Renal pelvis (tissue), 12 donors: Measurements from ENCODE around the gene MCCC1. TPM values are rescaled to one million over a fixed set of nuclear protein-coding genes. Genes with fewer than 3 reads are reported as not detected.
A peak's percentile ranks its signal among the peaks of the same experiment; 100 is the strongest.
"Not testable (repeated sequence)": the region's sequence is repeated elsewhere in the genome, so short reads cannot be mapped to it uniquely, and the experiment has no call there.

Experiments
- DNase-seq: peaks from one replicate; pipeline ENCODE4 v3.0.0-alpha.2; 2013
- long read RNA-seq, 16 experiments: transcript quantifications; one replicate each; lab custom pipeline, GENCODE V29; 2026
- polyA plus RNA-seq, 3 donors: library from polyadenylated mRNA; unstranded; fragments of 120-200 nt; gene quantifications; one replicate each; pipeline ENCODE4 v1.2.1, GENCODE V29; 2013; ENCODE audit not compliant: insufficient read length in 3 of 3

MCCC1 gene
- polyA plus RNA-seq: 10 to 100 TPM; 55.5 to 64.4 (median 62.8) TPM
- long read RNA-seq, donor 1, transcript MCCC1-201 (19 exons, 2,545 nt): major isoform, 7 of 8 reads
- long read RNA-seq, donor 1, partial matches to known transcripts: 0 of 8 reads
- long read RNA-seq, donor 1, other reads (novel, unspliced or antisense): 0 of 8 reads
- long read RNA-seq, donor 2, transcript MCCC1-201 (19 exons, 2,545 nt): major isoform, 10 of 24 reads
- long read RNA-seq, donor 2, partial matches to known transcripts: 13 of 24 reads
- long read RNA-seq, donor 2, other reads (novel, unspliced or antisense): 0 of 24 reads
- long read RNA-seq, donor 3, transcript MCCC1-201 (19 exons, 2,545 nt): major isoform, 5 of 10 reads
- long read RNA-seq, donor 3, partial matches to known transcripts: 5 of 10 reads
- long read RNA-seq, donor 3, other reads (novel, unspliced or antisense): 0 of 10 reads
- long read RNA-seq, donor 4, transcript MCCC1-201 (19 exons, 2,545 nt): major isoform, 10 of 18 reads
- long read RNA-seq, donor 4, partial matches to known transcripts: 7 of 18 reads
- long read RNA-seq, donor 4, other reads (novel, unspliced or antisense): 0 of 18 reads
- long read RNA-seq, donor 5, partial matches to known transcripts: 0 of 2 reads
- long read RNA-seq, donor 5, other reads (novel, unspliced or antisense): 0 of 2 reads
- long read RNA-seq, donor 6, partial matches to known transcripts: 9 of 13 reads
- long read RNA-seq, donor 6, other reads (novel, unspliced or antisense): 0 of 13 reads
- long read RNA-seq, donor 7, transcript MCCC1-201 (19 exons, 2,545 nt): major isoform, 9 of 10 reads
- long read RNA-seq, donor 7, partial matches to known transcripts: 0 of 10 reads
- long read RNA-seq, donor 7, other reads (novel, unspliced or antisense): 0 of 10 reads
- long read RNA-seq, donor 8, partial matches to known transcripts: 0 of 3 reads
- long read RNA-seq, donor 8, other reads (novel, unspliced or antisense): 0 of 3 reads
- long read RNA-seq, donor 9, transcript MCCC1-201 (19 exons, 2,545 nt): major isoform, 5 of 21 reads
- long read RNA-seq, donor 9, partial matches to known transcripts: 15 of 21 reads
- long read RNA-seq, donor 9, other reads (novel, unspliced or antisense): 0 of 21 reads
- long read RNA-seq, donor 10, transcript MCCC1-201 (19 exons, 2,545 nt): major isoform, 8 of 14 reads
- long read RNA-seq, donor 10, partial matches to known transcripts: 5 of 14 reads
- long read RNA-seq, donor 10, other reads (novel, unspliced or antisense): 0 of 14 reads
- long read RNA-seq, donor 11, transcript MCCC1-201 (19 exons, 2,545 nt): major isoform, 8 of 8 reads
- long read RNA-seq, donor 11, partial matches to known transcripts: 0 of 8 reads
- long read RNA-seq, donor 11, other reads (novel, unspliced or antisense): 0 of 8 reads
- long read RNA-seq, donor 12, transcript MCCC1-201 (19 exons, 2,545 nt): major isoform, 19 of 31 reads
- long read RNA-seq, donor 12, partial matches to known transcripts: 11 of 31 reads
- long read RNA-seq, donor 12, other reads (novel, unspliced or antisense): 0 of 31 reads
- long read RNA-seq, donor 13, partial matches to known transcripts: 0 of 5 reads
- long read RNA-seq, donor 13, other reads (novel, unspliced or antisense): 0 of 5 reads
- long read RNA-seq, donor 14: 0 reads
- long read RNA-seq, donor 15, transcript MCCC1-201 (19 exons, 2,545 nt): major isoform, 16 of 41 reads
- long read RNA-seq, donor 15, partial matches to known transcripts: 23 of 41 reads
- long read RNA-seq, donor 15, other reads (novel, unspliced or antisense): 0 of 41 reads
- long read RNA-seq, donor 16, transcript MCCC1-201 (19 exons, 2,545 nt): major isoform, 11 of 12 reads
- long read RNA-seq, donor 16, partial matches to known transcripts: 0 of 12 reads
- long read RNA-seq, donor 16, other reads (novel, unspliced or antisense): 0 of 12 reads

- DNase-seq: peak; percentile 98
Measured at GRCh38 chr3:183099026-183099837, at the start of gene MCCC1. Gene MCCC1, minus strand, starts transcription at chr3:183099496. Its CDS starts 56 bp downstream, at chr3:183099440.

- DNase-seq: no peak
Measured at GRCh38 chr3:183148056-183148455, 48.8 kb upstream of the MCCC1 start.

DNA sequence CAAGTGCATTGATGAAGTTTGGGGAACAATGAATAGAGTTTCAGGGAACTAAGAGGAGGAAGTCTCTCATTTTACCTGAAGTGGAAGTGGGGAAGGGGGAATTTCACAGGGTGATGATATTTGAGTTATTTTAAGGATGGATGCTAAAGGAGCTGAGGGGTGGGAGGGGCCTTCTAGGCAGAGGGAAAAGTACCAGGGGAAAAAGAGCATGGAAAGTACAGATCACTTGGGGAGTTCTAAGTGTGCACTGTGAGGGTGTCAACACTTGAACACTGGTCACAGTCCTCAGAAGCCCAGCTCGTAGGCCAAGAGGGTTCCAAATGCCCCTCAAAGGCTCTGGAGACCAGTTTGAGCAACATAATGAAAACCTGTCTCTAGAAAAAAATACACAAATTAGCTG is 45.1 kb upstream of the MCCC1 start:
- DNase-seq: no peak

DNA sequence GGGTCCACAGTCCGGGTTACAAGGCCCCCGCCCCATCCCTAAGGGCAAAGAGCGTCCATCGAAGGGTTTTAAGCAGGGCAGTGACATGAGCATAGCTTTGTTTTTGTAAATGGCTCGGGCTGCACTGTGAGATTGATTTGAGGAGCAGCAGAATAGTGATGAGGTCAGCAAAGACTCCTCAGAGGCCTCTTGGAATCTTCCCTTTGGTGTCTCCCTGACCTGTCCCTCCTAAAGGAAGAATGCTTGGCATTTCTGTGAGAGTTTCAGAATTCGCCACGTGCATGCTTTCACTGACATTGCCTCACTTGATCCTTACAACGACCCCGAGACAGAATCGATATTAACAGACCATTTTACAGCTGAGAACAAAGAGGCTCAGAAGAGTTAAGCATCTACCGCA is 42.9 kb upstream of the MCCC1 start:
- DNase-seq: no peak

DNA sequence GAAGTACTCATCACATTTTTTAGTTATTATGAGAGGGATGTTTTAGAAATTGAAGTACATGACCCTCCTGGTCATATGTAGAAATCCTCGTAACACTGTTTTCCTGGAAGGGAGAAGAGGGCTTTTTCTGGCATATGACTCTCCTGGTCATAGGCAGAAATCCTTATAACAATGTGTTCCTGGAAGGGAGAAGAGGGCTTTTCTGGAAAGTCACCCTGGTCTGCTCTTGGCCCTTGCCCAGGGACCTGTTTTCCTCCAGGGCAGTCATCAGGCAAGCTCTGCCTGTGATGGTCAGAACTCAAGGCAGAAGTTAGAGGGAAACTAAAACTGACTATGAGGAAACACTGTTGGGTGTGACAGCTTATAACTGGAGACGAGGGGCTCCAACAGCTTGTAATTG is 35.5 kb upstream of the MCCC1 start:
- DNase-seq: no peak

GRCh38 chr3:183132409-183132808 is 33.1 kb upstream of the MCCC1 start:
- DNase-seq: no peak

DNA sequence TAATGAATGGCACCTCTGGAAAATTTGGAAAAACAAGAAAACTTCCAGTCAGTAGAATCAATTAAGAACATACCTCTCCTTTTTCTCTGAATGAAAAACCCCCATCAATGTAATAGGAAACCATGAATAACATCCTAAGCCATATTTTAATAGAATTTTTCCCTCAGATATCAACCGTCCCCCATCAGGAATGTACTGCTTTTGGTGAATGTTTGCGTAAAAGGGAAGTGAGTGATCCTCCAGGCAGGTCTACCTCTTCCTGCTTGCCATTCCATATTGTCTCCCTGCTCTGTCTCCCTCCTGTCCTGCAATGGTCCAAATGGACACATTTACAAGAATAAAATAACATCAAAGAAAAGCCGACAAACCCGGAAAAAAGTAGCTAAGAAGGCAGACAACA is 32.4 kb upstream of the MCCC1 start:
- no peak for DNase-seq

- DNase-seq: no peak
Measured at GRCh38 chr3:183131186-183131725, 32.0 kb upstream of the MCCC1 start.

DNA sequence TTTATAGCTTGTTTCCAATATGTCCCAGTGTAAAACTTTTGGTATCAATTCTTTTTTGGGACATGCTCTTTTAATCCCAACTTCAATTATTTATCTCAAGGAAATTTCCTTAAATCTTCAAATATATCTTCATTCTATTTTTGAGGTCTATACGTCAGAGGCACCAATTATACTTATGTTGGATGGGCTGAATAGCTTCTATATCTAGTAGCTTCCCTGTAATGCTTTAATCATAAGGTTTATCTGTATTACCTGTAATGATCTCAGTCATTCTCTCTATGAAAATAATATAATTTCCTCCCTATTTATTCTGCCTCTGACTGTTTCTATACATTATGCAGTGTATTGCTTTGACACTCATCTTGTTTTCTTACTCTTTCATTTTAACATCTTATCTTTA is 29.9 kb upstream of the MCCC1 start:
- DNase-seq: no peak

DNA sequence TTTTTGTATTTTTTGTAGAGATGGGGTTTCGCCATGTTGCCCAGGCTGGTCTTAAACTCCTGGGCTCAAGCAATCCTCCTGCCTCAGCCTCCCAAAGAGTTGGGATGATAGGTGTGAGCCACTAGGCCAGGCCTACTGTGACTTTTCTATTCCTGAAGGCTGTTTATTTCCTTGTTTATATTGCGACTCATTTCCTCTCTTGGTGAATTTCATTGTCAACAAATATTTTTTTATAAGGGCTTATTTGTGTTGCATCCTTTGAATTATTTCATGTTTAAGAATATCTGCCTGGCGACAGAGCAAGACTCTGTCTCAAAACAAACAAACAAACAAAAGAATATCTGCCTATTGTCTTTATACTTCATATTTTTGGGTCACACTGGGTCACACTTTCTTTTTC is 29.4 kb upstream of the MCCC1 start:
- DNase-seq: no peak

- no peak for DNase-seq
Measured at GRCh38 chr3:183123891-183124290, 24.6 kb upstream of the MCCC1 start.

- peak; percentile 44 for DNase-seq
Measured at GRCh38 chr3:183122257-183122932, 23.1 kb upstream of the MCCC1 start.

- no peak for DNase-seq
Measured at GRCh38 chr3:183120538-183121215, 21.4 kb upstream of the MCCC1 start.

GRCh38 chr3:183117056-183117455 is 17.8 kb upstream of the MCCC1 start:
- DNase-seq: no peak

- peak; percentile 74 for DNase-seq
Measured at GRCh38 chr3:183116025-183116614, 16.8 kb upstream of the MCCC1 start.

DNA sequence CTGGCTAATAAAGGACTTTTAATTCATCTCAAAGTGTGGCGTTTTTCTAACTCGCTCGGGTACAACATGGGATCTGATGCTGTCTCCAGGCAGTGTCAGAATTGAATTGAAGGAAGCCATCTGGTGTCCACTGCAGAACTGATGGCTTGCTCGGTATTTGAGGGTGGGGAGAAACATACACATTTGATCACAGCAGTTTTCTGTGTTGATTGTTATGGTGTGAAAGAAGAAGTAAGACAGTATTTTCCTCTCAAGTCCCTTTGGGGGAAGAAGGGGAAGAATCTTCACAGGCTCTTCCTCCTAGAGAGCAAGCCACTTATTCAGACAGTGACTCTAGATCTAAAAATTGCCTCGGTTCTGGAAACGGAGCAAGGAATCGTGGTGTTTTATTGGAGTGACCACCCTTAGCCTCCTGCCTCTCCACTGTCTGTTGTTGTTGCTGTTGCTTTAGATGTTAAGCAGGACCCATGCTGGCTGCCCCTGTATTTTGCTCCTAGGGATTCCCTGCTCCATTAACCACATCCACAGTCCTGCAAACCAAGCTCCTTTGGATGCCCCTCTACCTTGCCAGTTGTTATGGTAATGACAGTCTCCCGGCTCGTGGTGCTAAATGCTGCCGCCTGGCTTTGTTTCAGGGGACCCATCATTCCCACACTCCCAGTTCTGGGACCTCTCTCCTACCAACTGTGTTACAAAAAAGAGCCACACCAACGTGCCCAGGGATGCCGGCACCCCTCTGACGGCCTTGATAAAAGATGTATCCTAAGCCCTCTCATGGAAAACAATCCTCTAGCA is 15.3 kb upstream of the MCCC1 start:
- no peak for DNase-seq

DNA sequence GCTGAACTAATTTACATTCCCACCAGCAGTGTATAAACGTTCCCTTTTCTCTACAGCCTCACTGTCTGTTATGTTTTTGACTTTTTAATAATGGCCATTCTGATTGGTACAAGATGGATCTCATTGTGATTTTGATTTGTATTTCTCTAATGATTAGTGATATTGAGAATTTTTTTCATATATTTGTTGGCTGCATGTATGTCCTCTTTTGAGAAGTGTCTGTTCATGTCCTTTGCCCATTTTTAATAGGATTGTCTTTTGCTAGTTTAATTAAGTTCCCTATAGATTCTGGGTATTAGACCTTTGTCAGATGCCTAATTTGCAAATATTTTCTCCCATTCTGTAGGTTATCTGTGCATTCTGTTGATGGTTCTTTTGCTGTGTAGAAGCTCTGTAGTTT is 10.6 kb upstream of the MCCC1 start:
- DNase-seq: not testable (repeated sequence)
